Testis (tissue), 2 donors: Measurements from ENCODE around the gene PXDC1.

Experiments used
- CTCF ChIP-seq, 3 experiments: fragments of 450-650 bp in 2 of 3; fragments of 200-600 bp in 1 of 3; sonication (generic) in 1 of 3; IDR thresholded peaks; one replicate each; pipeline ENCODE4 v1.5.1; 2016 to 2019; ENCODE audit warnings: antibody characterized with exemption in 3 of 3, mild to moderate bottlenecking in 2 of 3, moderate library complexity in 1 of 3
- POLR2A ChIP-seq: fragments of 450-650 bp; IDR thresholded peaks from one replicate; pipeline ENCODE4 v1.6.1; 2017; ENCODE audit warnings: antibody characterized with exemption, mild to moderate bottlenecking, moderate library complexity

DNA sequence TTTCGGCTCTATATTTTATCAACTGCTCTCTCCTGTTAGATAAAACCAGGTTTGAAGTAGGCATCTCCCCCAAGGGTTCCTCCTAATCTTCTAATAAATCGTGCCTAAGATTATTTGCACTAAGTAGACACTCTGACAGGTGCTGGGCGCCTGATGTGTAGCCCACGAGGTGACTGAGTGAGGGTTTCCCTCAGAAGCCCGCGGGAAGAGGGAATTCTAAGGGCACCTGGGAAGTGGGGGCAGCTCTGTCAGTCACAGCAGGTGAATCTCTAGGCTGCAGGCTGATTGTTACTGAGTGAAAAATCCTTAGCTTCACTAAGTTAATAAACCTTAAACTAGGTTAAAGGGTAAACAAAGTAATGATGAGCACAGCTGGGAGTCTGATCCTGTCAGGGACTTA is 68.2 kb downstream of the PXDC1 start:
- TF ChIP-seq POLR2A (no peak), CTCF (IDR thresholded peaks at IDR 0.05) (no peak)
